IPS DF 4.7 (cell line): Measurements from ENCODE around the gene CASZ1.

Experiments
- DNase-seq: peaks from one replicate; pipeline ENCODE4 v3.0.0-alpha.2; 2013; ENCODE audit warnings: low spot score; ENCODE audit errors: extremely low read depth

The CASZ1 gene

GRCh38 chr1:10774615-10775310 is 21.7 kb downstream of the CASZ1 start:
- no peak for DNase-seq

- DNase-seq = no peak
Measured at GRCh38 chr1:10773851-10774614, 22.4 kb downstream of the CASZ1 start.

GRCh38 chr1:10773376-10773775 is 23.1 kb downstream of the CASZ1 start:
- no peak for DNase-seq

DNA sequence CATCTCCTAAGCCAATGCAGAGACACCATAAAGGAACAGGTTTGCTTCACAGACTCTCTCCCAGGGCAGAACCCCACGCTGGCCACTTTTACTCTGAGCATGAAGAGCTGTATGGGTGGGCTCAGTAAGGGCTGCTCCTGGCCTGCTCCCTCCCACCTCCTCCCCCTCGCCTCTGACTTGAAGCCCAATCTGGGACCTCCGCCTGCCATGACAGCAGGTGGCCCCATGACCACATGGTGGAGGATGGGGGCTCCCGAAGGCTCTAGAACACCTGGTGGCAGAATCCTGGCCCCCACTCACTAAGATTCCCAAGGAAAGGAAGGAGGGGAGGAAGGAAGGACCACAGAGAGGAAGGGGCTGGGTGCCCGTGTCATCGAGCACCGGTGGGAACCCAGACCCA is 23.7 kb downstream of the CASZ1 start:
- DNase-seq = no peak

DNA sequence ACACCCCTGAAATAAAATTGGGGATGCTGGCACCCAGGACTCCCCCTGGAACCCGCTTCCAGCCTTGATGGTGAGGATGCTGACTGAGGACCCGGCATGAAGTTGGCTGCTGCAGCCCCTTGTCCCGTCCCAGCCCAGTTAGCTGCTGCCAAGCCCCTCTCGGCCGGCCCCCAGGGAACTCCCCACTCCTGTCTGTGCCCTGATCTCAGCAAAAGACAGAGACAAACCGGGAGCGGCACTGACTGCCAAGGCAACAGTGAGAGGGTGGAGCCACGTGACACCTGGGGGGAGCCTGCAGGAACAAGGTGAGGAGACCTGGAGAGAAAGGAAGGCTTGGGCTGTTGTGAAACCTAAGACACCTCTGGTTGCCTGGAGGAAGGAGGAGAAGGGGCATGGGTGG is 24.7 kb downstream of the CASZ1 start:
- no peak for DNase-seq

DNA sequence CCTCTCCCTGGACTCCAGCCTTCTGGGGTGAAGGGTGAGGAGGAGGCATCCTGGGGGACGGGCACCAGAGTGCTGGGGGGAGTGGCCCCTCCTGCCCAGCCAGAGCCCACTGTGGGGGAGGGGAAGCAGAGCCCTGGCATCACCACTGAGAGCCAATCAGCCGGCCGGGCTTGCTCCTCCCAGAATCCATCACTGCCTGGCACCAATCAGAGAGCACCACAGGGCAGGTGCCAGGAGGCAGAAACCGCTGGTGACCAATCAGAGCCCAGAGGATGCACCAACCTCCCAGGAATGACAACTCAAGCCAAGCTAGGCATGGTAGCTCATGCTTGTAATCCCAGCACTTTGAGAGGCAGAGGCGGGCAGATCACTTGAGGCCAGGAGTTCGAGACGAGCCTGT is 27.9 kb downstream of the CASZ1 start:
- no peak for DNase-seq

DNA sequence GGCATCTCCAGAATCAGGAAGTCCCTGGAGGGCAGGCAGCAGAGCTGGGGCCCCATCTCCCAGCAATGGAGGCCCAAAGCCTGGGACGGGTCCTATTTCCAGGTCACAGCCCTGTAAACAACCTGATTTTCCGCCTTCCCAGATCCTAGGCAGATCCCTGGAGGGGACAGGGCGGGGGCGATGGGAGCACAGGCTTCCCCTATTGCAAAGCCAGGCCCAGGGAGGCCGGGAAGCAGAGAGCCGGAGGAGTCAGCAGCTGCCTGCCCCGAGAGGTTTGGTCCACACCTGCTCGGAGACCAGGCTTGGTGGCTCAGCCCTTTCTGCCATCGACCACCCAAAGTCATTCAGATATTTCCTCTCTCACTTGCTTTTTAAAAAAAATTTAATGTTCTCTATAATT is 29.2 kb downstream of the CASZ1 start:
- DNase-seq = no peak

- no peak for DNase-seq
Measured at GRCh38 chr1:10765734-10766478, 30.5 kb downstream of the CASZ1 start.

DNA sequence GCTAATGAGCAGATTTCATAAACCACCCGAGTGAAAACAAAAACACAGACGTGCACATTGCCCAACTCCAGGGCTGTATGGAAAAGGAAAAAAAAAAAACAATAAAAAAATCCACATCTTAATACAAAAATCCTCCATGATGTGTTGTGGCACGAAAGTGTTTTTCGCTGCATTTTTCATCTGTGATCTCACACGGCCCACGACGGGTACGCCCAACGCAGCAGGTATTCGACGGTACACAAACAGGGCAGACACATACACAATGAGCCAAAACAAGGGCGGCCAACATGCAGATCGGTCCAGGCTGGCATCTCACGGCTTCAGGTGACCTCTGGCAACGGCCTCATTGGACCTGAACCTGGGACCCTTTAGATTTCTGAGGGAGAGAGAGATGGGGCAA is 31.1 kb downstream of the CASZ1 start:
- no peak for DNase-seq

DNA sequence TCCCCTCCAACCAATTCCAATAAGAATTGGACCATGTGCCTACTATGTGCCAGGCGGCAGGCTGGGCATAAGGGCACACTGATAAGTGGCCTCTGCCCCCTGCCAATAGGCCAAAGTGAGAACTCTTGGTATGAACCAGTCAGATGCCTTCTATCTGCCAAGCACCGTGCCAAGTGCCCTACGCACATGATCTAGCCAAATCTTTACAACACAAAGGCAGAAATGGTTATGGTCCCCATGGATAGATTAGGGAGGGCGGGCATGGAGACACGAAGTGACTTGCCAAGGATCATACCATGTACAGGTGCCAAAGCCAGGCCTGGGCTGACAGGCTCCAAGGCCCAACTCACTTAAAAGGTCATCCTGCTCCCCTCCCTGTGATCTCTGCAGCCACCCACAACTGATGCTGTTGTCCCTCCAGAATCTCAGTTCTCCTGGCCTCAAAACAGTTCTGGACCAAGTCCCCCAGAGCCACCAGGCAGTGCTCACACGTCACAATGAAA is 32.1 kb downstream of the CASZ1 start:
- no peak for DNase-seq

DNA sequence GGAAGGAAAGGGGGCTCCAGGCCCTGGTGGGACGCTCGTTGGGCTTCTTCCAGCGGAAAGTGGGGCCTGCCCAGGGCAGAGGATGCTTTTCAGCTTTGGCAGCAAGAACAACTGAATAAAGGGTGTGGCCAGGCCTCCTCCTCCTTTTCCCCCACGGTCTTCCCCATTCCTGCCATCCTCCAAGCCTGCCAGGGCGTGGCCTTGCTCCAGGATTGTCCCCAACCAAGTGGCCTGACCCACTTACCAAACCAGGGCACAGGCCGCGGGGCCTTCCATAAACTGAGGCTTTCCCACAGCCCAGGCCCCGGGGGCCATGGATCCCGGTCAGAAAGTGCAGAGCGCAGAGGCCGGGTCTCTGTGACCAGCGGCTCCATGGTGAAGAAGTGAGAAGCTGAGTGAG is 33.6 kb downstream of the CASZ1 start:
- no peak for DNase-seq

DNA sequence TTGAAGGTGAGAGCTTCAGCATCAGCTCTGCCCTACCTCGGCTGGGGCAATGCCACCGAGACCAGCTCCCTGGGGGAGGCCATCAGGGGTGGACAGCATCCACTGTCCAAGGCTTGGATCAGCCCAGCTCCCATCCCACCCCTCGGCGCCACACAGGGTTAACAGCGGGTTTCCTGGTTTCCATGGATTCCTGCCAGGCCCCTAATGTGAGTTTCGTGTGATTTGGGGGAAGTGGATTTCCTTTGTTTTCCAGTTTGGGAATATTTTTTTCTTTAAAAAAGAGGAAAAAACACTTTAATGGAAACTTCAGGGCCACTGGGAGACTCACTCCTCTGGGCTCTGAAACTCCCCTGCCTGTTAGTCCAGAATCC is 34.3 kb downstream of the CASZ1 start:
- no peak for DNase-seq

GRCh38 chr1:10761503-10762152 is 34.8 kb downstream of the CASZ1 start:
- DNase-seq = no peak

- DNase-seq = no peak
Measured at GRCh38 chr1:10760566-10761502, 35.6 kb downstream of the CASZ1 start.

DNA sequence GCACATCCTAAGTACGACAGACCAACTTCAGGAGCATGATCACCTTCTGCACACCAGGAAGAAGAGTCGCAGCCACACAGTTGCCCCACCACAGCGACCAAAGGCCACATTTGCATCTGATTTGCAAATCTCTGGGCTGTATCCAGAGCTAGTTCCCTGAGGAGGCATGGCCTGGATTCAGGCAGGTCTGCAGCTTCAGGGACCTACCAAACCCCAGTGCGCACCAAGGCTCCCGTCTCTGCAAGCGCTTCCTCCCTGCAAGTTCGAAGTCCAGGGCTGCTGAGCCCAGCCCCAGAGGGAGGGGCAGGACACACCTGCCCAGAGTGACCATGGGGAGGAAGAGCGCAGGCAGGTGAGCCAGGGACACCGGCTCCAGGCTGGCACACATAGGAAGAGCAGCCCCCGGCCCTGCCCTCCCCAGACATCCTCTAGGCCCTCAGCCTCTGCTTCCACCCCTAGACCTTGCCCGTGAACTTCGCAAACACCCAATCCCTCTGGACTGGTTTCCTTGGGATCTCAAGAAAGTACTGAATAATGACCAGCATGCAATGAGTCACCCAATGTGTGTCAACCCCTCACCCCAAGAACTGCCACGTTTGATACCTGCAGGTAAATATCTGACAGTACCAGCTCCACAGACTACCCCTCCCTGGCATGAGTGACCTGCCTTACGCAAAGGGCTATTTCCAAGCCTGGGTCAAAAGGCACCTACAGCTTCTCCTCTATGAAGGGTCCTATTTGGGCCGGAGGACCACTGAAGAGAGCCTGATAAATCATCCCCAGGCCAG is 36.8 kb downstream of the CASZ1 start:
- DNase-seq = no peak

GRCh38 chr1:10756842-10757241 is 39.6 kb downstream of the CASZ1 start:
- no peak for DNase-seq

GRCh38 chr1:10755970-10756521 is 40.4 kb downstream of the CASZ1 start:
- DNase-seq = no peak

- no peak for DNase-seq
Measured at GRCh38 chr1:10754568-10755329, 41.7 kb downstream of the CASZ1 start.

DNA sequence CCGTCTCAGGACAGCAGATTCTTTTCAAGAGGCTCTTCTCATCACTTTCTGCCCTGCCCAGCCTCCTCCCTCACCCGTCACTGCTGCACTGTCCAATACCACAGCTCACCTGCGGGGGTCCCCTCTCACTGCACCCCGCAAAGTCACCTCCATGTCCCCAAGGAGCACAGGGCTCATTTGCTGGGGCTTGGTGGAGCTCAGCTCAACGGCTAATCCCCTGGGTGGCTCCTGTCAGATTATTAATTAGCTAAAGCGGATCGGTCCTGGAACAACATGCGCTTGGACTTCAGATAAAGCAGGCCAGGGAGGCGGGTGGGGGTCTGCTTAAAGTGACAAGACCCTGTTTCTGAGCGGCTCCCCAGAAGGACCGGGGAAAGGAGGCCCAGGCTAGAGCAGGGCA is 43.1 kb downstream of the CASZ1 start:
- no peak for DNase-seq
